H1 (cell line): Measurements from ENCODE around the gene RFNG.

Experiments used
- BCL11A ChIP-seq, 2 experiments: IDR thresholded peaks; one replicate each; pipeline ENCODE4 v1.6.1; 2011; ENCODE audit warnings: low read depth in 2 of 2, low read length in 2 of 2, mild to moderate bottlenecking in 2 of 2
- CEBPB ChIP-seq: IDR thresholded peaks from 2 replicates; pipeline ENCODE4 v1.6.1; 2012; ENCODE audit warnings: low read depth, low read length
- CHD2 ChIP-seq: IDR thresholded peaks from 2 replicates; pipeline ENCODE4 v1.6.1; 2012; ENCODE audit warnings: low read length, improper control_type of control experiment
- EP300 ChIP-seq, 2 experiments: IDR thresholded peaks; 1 replicate in 1 of 2; 2 replicates in 1 of 2; pipeline ENCODE4 v1.6.1; 2011 to 2012; ENCODE audit warnings: low read depth in 2 of 2, low read length in 2 of 2, mild to moderate bottlenecking in 2 of 2, borderline replicate concordance in 1 of 2, inconsistent platforms in 1 of 2, moderate library complexity in 1 of 2
- EZH2 ChIP-seq: fragments of 200-600 bp; sonication (generic); IDR thresholded peaks from 2 replicates; pipeline ENCODE4 v1.7.1; 2012; ENCODE audit warnings: low read depth, mild to moderate bottlenecking, moderate library complexity, low read length, inconsistent platforms; ENCODE audit not compliant: severe bottlenecking
- GABPA ChIP-seq: IDR thresholded peaks from 2 replicates; pipeline ENCODE4 v1.6.1; 2011; ENCODE audit warnings: mild to moderate bottlenecking, low read length, moderate library complexity, borderline replicate concordance; ENCODE audit not compliant: insufficient read depth
- KDM1A ChIP-seq: fragments of 200-600, 300-600 bp; sonication (generic); IDR thresholded peaks from 2 replicates; pipeline ENCODE4 v1.7.1; 2016; ENCODE audit warnings: mild to moderate bottlenecking, low read length, borderline replicate concordance
- POLR2A ChIP-seq, 2 experiments: IDR thresholded peaks; 1 replicate in 1 of 2; 2 replicates in 1 of 2; pipeline ENCODE4 v1.6.1; 2011; ENCODE audit warnings: low read depth in 2 of 2, low read length in 2 of 2, mild to moderate bottlenecking in 2 of 2; ENCODE audit errors: control extremely low read depth in 1 of 2
- POLR2AphosphoS5 ChIP-seq: IDR thresholded peaks from 2 replicates; pipeline ENCODE4 v1.6.1; 2011; ENCODE audit warnings: low read depth, low read length
- TF ChIP-seq, protein P1 (sequence below), 3 experiments: IDR thresholded peaks; 1 replicate in 2 of 3; 2 replicates in 1 of 3; pipeline versions ENCODE4 v1.5.1 to v1.6.1; 2011; ENCODE audit warnings: low read length in 3 of 3, mild to moderate bottlenecking in 3 of 3, inconsistent platforms in 2 of 3, low read depth in 1 of 3, moderate library complexity in 1 of 3; ENCODE audit not compliant: insufficient read depth in 1 of 3; ENCODE audit errors: control extremely low read depth in 1 of 3

- TF ChIP-seq, protein P1, sequence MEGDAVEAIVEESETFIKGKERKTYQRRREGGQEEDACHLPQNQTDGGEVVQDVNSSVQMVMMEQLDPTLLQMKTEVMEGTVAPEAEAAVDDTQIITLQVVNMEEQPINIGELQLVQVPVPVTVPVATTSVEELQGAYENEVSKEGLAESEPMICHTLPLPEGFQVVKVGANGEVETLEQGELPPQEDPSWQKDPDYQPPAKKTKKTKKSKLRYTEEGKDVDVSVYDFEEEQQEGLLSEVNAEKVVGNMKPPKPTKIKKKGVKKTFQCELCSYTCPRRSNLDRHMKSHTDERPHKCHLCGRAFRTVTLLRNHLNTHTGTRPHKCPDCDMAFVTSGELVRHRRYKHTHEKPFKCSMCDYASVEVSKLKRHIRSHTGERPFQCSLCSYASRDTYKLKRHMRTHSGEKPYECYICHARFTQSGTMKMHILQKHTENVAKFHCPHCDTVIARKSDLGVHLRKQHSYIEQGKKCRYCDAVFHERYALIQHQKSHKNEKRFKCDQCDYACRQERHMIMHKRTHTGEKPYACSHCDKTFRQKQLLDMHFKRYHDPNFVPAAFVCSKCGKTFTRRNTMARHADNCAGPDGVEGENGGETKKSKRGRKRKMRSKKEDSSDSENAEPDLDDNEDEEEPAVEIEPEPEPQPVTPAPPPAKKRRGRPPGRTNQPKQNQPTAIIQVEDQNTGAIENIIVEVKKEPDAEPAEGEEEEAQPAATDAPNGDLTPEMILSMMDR (IDR thresholded peaks at IDR 0.05; ENCODE audit: control extremely low read depth in 1 of 3, insufficient read depth in 1 of 3, low read depth in 1 of 3, low read length in 3 of 3), result no peak
- TF ChIP-seq POLR2AphosphoS5 (no peak), BCL11A (IDR thresholded peaks at IDR 0.05; ENCODE audit: low read depth in 2 of 2, low read length in 2 of 2) (no peak), KDM1A (no peak), GABPA (no peak), CEBPB (no peak), POLR2A (IDR thresholded peaks at IDR 0.05; ENCODE audit: control extremely low read depth in 1 of 2, low read depth in 2 of 2, low read length in 2 of 2) (no peak), CHD2 (no peak), EZH2 (no peak), EP300 (IDR thresholded peaks at IDR 0.05; ENCODE audit: borderline replicate concordance in 1 of 2, low read depth in 2 of 2, low read length in 2 of 2) (no peak)
Measured at GRCh38 chr17:82041144-82041814, 10.3 kb downstream of the RFNG start.
